ENCODE results near the gene PLA2G2D. TPM values are rescaled to one million over a fixed set of nuclear protein-coding genes. Genes with fewer than 3 reads are reported as not detected.

PLA2G2D gene
- total RNA-seq, 2 experiments from 2014 or later, result not detected

DNA sequence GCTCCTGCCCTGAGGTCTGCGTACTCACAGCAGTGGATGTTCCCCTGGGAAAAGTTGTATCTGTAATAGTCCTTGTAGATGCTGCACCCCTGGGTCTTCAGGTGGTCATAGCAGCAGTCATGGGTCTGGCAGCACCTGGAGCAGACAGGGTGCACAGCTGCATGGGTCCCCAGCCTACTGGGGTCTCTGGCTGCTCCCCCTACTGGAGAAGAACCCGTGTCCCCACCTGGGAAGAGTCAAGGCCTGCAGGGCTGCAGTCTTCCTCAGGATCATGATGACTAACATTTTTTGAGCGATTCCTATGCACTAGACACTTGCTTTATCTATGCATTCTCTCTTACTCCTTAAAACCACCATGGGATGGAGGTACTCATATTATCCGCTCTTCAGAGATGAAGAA lies 3.9 kb downstream of the PLA2G2D start:
- Mint-ChIP-seq H3K4me3 (no peak overlapping the region), H3K27ac (no peak overlapping the region), H3K9me3 (no peaks in the 10 kb centered on the region), H3K4me1 (no peaks in the 10 kb centered on the region), H3K36me3 (no peaks in the 10 kb centered on the region), H3K27me3 (peaks cover 11% of the 10 kb centered on the region)
- ATAC-seq (ENCODE audit: low read depth) (no peak), DNase-seq (no peak)
- POLR2A ChIA-PET, result no interaction called here

DNA sequence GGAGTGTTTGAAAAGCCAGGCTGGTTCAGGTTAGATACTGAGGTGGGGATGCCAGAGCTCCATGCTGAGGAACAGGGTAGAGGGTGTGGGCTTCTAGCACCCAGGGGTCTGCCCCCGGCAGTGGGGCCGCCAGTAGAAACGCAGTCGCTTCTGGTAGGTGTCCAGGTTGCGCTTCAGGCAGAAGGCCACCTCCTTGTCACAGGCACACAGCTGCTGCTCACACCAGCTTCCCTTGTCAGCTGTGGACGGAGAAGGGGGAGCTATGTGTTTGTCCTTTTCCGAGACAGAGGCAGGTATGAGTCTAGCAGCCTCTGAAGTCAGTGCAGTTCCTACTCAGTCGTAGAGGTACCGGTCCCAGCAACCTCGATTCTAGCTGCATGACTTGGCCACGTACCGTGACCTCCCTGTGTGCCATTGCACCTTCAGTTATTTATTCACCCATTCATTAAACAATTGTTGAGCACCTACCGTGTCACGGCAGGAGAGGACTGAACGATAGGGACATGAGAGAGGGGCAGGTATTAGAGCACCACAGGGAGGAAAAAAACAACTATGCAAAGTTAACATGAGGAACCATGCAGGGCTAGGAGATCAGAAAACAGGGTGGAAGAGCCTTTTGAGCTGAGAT lies 5.2 kb downstream of the PLA2G2D start:
- no peak for ATAC-seq (ENCODE audit: low read depth)
- Mint-ChIP-seq H3K27ac (no peak overlapping the region), H3K27me3 (peaks cover 9% of the 10 kb centered on the region), H3K4me3 (no peak overlapping the region), H3K4me1 (no peaks in the 10 kb centered on the region), H3K9me3 (no peaks in the 10 kb centered on the region), H3K36me3 (no peaks in the 10 kb centered on the region)
- DNase-seq, result no peak
- POLR2A ChIA-PET, result no interaction called here

DNA sequence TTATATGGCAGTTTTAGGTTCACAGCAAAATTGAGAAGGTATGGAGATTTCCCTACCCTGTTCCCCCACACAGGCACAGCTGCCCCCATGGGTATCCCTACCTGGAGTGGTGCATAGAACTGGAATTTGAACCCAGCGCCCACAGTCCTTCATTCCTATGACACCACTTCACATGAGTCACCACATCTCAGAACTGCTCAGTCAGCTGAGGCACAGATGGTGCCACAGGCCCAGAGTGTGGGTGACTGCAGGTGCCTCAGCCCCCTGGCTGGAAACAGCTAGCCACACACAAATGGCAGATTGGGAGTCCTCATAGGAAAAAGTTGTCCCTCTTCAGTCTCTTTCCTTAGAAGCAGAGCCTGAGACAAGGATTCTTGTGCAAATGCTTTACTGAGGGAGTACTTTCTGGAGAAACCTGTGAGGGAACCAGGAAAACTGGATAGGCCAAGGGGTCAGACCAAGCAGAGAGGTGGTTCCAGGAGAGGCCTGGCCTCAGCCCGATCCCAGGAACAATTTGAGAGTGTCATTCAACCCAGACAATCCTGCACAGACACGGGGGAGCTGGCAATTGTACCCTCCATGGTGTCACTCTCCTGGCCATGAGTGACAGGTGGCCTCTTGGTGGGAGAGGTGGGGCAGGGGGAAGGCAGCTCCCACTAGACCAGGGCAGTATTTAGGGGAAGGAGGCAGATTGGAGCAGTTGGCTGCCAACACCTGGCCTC lies 6.9 kb downstream of the PLA2G2D start:
- Mint-ChIP-seq H3K27me3 (peaks cover 17% of the 10 kb centered on the region), H3K9me3 (no peaks in the 10 kb centered on the region), H3K36me3 (no peaks in the 10 kb centered on the region), H3K4me1 (no peaks in the 10 kb centered on the region), H3K4me3 (no peak overlapping the region), H3K27ac (no peak overlapping the region)
- DNase-seq (no peak), ATAC-seq (ENCODE audit: low read depth) (no peak)
- POLR2A ChIA-PET, result no interaction called here

DNA sequence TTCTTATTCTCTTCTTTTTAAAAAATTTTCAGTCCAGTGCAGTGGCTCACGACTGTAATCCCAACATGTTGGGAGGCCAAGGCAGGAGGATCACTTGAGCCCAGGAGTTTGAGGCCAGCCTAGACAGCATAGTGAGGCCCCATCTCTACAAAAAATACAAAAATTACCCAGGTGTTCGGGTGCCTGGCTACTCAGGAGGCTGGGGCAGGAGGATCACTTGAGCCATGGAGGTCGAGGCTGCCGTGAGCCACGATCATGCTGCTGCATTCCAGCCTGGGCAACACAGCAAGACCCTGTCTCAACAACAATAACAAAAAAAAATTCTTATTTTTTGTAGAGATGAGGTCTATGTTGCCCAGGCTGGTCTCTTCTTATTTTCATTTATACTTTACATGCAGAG lies 7.9 kb downstream of the PLA2G2D start:
- no peak for DNase-seq
- POLR2A ChIA-PET, result no interaction called here
- no peak overlapping the region for H3K27ac Mint-ChIP-seq
- no peaks in the 10 kb centered on the region for H3K36me3 Mint-ChIP-seq
- no peak for ATAC-seq (ENCODE audit: low read depth)
- H3K4me3 Mint-ChIP-seq, result no peak overlapping the region
- H3K27me3 Mint-ChIP-seq, result peaks cover 14% of the 10 kb centered on the region
- no peaks in the 10 kb centered on the region for H3K9me3 Mint-ChIP-seq
- H3K4me1 Mint-ChIP-seq, result no peaks in the 10 kb centered on the region

DNA sequence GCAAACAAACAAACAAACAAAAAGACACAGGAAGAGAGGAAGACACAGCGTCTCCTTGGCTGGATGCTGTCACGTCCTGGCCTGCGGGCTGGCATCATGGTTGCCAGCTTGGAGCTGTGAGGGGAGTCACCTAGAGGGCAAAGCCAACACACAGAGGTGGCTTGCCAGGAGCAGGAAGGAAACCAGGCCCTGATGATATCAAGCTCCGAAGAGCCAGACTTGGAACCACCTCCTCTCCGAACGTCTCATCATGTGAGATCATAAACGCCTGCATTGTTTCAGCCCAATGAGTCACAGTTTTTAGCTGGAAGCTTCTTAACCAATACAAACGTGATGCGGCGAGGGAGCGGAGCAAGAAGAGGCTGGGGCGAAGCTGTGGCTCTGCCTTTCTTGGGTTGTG lies 8.7 kb downstream of the PLA2G2D start:
- Mint-ChIP-seq H3K4me1 (no peaks in the 10 kb centered on the region), H3K9me3 (no peaks in the 10 kb centered on the region), H3K4me3 (no peak overlapping the region), H3K36me3 (no peaks in the 10 kb centered on the region), H3K27me3 (peaks cover 9% of the 10 kb centered on the region), H3K27ac (no peak overlapping the region)
- ATAC-seq (ENCODE audit: low read depth) (no peak), DNase-seq (no peak)
- POLR2A ChIA-PET, result no interaction called here

DNA sequence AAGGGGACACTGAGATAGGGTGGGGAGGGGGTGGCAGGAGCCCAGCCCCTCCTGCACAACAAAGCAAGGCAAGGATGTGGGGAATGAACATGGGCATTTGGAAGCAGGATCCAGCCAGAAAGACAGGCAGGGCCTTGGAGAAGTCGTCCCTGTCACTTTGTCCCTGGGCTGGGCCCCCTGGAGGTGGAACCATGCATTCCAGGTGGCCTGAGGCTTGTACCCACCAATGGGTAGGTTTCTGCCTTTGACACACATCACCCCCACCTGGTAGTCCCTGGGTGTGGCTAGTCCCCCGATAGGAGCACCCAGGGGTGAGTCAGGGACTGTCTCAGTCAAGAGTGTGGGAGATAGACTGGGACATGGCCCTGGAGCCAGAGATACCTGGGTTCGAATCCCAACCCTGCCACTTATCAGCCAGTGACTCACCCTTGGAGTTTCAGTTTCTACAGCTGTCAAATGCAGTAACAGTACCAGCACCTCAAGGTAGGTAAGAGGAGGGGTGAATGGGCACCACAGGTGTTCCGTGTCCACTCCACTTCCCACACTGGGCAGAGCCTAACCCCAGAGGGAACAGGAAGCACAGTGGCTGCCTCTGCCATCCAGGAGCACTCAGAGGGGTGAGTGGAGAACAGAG lies 10.0 kb downstream of the PLA2G2D start:
- Mint-ChIP-seq H3K4me3 (no peak overlapping the region), H3K4me1 (no peaks in the 10 kb centered on the region), H3K27me3 (peaks cover 9% of the 10 kb centered on the region), H3K9me3 (no peaks in the 10 kb centered on the region), H3K36me3 (no peaks in the 10 kb centered on the region), H3K27ac (no peak overlapping the region)
- POLR2A ChIA-PET, result interaction anchor here (0.7 kb wide), 1 partner anchor 483 kb away, joined by 3 read pairs; no protein-coding TSS in a partner anchor
- no peak for ATAC-seq (ENCODE audit: low read depth)
- no peak for DNase-seq

DNA sequence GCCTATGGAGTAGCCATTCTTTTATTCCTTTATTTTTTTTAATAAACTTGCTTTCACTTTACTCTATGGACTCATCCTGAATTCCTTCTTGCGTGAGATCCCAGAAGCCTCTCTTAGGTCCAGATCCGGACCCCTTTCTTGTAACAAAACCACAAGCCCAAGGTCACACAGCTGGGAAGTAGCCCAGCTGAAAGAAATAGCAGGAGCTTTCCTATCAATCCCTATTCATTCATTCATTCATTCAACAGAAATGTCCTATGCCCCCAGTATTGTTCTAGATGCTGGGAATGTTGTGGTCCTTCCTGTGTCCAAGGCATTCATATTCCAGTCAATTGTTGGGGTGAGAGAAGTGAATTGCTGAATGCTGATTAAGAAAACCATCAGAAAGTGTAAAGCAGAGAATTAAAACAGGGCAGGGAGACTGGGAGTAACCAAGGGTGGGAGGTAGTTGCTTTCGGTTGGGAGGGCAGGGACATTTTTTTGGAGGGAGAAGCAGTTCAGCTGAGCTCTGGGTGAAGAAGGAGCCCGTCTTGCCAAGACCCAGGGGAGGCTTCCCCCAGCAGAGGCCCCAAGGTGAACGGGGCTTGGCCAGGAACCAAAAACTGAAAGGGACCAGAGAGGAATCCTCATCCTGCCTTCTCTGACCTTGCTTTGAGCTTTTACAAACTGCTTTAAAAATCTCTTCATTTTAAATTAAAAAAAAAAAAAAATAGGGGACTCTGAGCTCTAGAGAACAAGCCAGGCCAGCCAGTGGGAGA lies 10.8 kb downstream of the PLA2G2D start:
- Mint-ChIP-seq H3K36me3 (no peaks in the 10 kb centered on the region), H3K9me3 (no peaks in the 10 kb centered on the region), H3K27ac (no peak overlapping the region), H3K27me3 (peaks cover 10% of the 10 kb centered on the region), H3K4me3 (no peak overlapping the region), H3K4me1 (no peaks in the 10 kb centered on the region)
- no peak for DNase-seq
- ATAC-seq (ENCODE audit: low read depth), result no peak
- POLR2A ChIA-PET, result interaction anchor here (0.7 kb wide), 1 partner anchor 483 kb away, joined by 3 read pairs; no protein-coding TSS in a partner anchor

DNA sequence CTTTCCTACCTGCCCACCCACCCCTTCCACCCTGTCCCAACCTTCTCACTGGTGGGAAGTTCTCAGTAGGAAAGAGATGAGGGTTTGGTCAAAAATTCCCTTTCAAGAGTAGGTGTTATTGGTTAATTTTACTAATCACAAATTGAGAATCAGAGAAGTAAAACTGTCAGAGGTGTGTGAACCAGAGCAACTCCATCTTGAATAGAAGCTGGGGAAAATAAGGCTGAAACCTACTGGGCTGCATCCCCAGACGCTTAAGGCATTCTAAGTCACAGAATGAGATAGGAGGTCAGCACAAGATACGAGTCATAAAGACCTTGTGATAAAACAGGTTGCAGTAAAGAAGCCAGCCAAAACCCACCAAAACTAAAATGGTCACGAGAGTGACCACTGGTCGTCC lies 11.5 kb downstream of the PLA2G2D start:
- no peaks in the 10 kb centered on the region for H3K4me1 Mint-ChIP-seq
- peaks cover 17% of the 10 kb centered on the region for H3K27me3 Mint-ChIP-seq
- ATAC-seq (ENCODE audit: low read depth) (no peak), DNase-seq (no peak)
- no peak overlapping the region for H3K27ac Mint-ChIP-seq
- H3K9me3 Mint-ChIP-seq, result no peaks in the 10 kb centered on the region
- H3K4me3 Mint-ChIP-seq, result no peak overlapping the region
- H3K36me3 Mint-ChIP-seq, result no peaks in the 10 kb centered on the region
- POLR2A ChIA-PET, result no interaction called here

DNA sequence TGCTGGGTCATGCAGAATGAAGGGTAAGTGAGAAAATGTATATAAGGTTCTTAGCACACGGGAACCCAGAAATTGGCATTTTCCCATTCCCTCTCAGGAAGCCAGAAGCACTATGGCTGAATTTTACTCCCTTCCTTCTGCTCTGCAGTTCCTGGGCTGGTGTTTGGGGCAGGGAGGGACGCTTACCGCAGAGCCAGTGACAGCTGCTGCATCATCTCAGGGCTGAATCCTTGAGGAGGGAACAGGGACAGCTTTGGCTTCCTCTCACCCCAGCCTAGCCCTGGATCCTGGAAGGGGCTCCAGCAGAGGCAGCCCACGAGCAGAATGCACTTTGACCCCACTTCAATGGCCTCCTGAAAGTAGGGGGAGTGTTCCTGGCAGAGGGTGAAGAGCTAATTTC lies 12.0 kb downstream of the PLA2G2D start:
- POLR2A ChIA-PET, result no interaction called here

DNA sequence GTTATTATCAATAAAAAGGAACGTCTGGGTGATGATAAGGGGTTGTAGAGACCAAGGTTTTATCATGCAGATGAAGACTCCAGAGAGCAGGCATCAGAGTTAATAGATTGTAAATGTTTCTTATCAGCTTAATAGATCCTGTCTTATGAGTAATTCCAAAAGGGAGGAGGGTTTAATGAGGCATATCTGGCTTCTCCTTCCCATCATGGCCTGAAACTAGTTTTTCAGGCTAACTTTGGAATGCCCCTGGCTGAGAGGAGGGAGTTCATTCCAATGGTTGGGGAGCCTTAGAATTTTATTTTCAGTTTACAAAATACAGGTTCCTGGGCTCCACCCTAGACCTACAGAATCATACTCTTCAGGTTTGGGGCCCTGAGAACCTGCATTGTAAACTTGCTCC lies 13.5 kb downstream of the PLA2G2D start:
- peaks cover 17% of the 10 kb centered on the region for H3K27me3 Mint-ChIP-seq
- DNase-seq (no peak), ATAC-seq (ENCODE audit: low read depth) (no peak)
- peaks cover 2% of the 10 kb centered on the region for H3K4me1 Mint-ChIP-seq
- no peaks in the 10 kb centered on the region for H3K36me3 Mint-ChIP-seq
- no peak overlapping the region for H3K27ac Mint-ChIP-seq
- no peaks in the 10 kb centered on the region for H3K9me3 Mint-ChIP-seq
- POLR2A ChIA-PET, result no interaction called here
- no peak overlapping the region for H3K4me3 Mint-ChIP-seq

More for the DNA sequence above, 12.0 kb downstream of the PLA2G2D start:
- no peaks in the 10 kb centered on the region for H3K36me3 Mint-ChIP-seq
- ATAC-seq (ENCODE audit: low read depth), result no peak
- no peak for DNase-seq
- no peaks in the 10 kb centered on the region for H3K9me3 Mint-ChIP-seq
- peaks cover 17% of the 10 kb centered on the region for H3K27me3 Mint-ChIP-seq
- no peak overlapping the region for H3K27ac Mint-ChIP-seq
- H3K4me3 Mint-ChIP-seq, result no peak overlapping the region
- H3K4me1 Mint-ChIP-seq, result no peaks in the 10 kb centered on the region

DNA sequence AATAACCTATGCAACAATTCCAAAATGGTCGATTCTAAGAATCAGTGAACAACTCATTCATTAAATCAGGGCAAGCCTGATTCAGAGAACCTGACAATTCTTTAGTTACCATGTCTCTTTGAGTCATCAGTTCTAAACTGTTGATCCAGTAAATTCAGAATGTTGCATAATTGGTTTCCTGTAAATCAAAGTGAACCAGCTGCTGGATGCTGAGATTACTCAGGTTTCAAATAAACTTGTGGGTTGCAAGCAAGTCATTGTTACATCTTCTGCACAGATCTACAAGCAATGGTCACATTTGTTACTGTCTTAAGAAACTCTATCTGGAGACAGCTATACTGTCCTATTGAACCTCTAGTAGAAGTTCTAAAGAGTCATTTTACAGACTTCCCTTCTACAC lies 16.5 kb downstream of the PLA2G2D start:
- ATAC-seq (ENCODE audit: low read depth), result no peak
- no peaks in the 10 kb centered on the region for H3K36me3 Mint-ChIP-seq
- H3K27ac Mint-ChIP-seq, result no peak overlapping the region
- no peak overlapping the region for H3K4me3 Mint-ChIP-seq
- H3K27me3 Mint-ChIP-seq, result peaks cover 14% of the 10 kb centered on the region
- no peaks in the 10 kb centered on the region for H3K9me3 Mint-ChIP-seq
- POLR2A ChIA-PET, result no interaction called here
- DNase-seq, result no peak
- peaks cover 2% of the 10 kb centered on the region for H3K4me1 Mint-ChIP-seq

DNA sequence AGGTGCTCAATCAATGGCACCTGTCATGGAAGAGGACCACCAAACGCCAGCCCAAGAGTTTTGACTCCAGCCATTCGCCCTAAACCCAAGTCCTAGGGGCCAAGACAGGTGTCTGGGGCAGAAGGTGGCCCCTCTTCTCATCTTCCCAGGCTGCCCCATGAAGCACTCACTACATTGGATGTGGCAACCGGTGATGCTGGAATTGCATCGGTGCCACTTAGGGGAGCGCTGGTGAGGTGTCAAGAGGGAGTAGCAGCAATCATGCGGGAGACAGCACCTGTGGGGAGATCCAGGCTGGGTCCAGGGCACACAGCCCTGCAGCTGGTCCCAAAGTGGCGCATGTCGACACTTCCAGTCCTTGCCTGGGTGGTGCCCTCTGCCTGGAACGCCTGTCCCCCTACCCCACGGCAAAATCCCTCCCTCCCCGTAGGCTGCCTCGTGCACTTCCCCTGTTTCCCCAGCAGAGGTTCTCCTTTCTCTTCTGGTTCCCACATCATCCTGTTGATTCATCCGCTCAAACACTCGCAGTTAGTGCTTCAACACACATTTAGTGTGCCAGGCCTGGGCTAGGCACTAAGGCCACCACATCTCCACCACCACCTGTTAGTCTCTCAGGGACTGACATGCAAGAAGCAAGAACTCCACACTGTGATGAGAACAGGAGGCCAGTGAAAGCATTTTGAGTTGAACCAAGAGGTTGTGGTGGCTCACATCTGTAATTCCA lies 18.5 kb downstream of the PLA2G2D start:
- DNase-seq (no peak), ATAC-seq (ENCODE audit: low read depth) (peak; percentile 61)
- Mint-ChIP-seq H3K4me3 (no peak overlapping the region), H3K4me1 (peaks cover 2% of the 10 kb centered on the region), H3K9me3 (no peaks in the 10 kb centered on the region), H3K27ac (no peak overlapping the region), H3K27me3 (peaks cover 14% of the 10 kb centered on the region), H3K36me3 (no peaks in the 10 kb centered on the region)
- POLR2A ChIA-PET, result no interaction called here

DNA sequence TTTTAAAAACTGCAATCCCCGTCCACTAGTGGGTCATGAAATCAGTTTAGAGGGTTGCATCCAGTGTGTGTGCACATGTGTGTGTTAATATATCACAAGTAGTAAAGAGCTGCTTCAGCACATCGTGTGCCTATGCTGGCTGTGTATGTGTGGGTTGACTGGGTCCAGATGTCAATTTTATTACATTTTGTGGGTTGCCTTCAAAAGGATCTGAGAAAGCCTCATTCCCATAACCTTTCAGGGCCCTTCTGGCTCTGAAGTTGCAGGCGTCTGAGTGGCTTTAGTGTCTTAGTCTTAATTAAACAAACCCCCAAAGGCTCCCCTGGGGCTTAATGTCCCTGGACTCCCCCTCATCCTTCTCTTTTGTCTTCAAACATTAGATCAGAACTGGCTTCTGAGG lies 19.8 kb downstream of the PLA2G2D start:
- H3K36me3 Mint-ChIP-seq, result no peaks in the 10 kb centered on the region
- ATAC-seq (ENCODE audit: low read depth) (no peak), DNase-seq (no peak)
- no peak overlapping the region for H3K27ac Mint-ChIP-seq
- POLR2A ChIA-PET, result no interaction called here
- no peak overlapping the region for H3K4me3 Mint-ChIP-seq
- H3K27me3 Mint-ChIP-seq, result peaks cover 14% of the 10 kb centered on the region
- H3K9me3 Mint-ChIP-seq, result no peaks in the 10 kb centered on the region
- H3K4me1 Mint-ChIP-seq, result peaks cover 2% of the 10 kb centered on the region
